HG03159 (cell line): ENCODE data around the gene VSX2.
A peak's percentile ranks its signal among the peaks of the same experiment; 100 is the strongest.

Experiments
- ATAC-seq: cut with Tn5 transposase; IDR thresholded peaks from one replicate; pipeline ENCODE4 v1.9.1; 2021; ENCODE audit warnings: mild to moderate bottlenecking, moderate library complexity; ENCODE audit not compliant: unreplicated experiment

The VSX2 gene

DNA sequence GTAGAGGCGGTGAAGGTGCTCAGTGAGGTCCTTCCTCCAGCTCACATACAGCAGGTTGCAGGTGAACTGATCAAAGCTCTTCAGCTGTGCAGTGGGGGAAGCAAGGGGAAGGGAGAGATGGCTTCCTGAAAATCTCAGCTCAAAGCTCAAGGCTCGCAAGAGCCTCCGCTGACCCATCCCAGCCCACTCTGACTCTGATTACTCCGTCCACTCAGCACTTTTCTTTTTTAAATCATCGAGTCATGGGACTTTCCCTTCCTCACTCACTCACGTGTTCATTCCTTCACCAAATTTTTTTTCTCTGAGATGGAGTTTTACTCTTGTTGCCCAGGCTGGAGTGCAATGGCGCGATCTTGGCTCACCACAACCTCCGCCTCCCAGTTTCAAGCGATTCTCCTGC is 58.7 kb downstream of the VSX2 start:
- ATAC-seq = no peak

DNA sequence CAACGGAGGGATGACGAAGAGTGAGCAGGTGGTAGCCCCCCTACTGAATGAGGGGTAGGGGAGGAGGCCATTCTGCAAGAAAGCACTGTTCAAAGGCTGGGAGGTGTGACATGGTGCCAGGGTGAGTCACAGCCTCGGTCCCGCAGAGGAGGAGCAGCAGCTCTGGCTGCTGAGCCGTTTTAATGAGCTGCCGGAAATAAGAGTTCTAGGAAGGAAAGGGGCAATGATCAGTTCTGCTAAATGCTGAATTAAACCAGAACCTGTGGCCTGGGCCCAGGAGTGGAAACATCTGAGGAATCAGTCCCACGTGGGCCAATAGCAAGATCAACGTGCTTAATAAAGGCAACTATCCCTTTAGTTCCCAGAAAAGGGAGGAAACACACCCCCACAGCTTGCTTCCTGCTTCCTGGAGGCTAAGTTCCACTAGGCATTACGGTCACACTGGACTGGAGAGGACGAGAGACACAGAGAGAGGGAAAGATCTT is 59.9 kb downstream of the VSX2 start:
- ATAC-seq = no peak

DNA sequence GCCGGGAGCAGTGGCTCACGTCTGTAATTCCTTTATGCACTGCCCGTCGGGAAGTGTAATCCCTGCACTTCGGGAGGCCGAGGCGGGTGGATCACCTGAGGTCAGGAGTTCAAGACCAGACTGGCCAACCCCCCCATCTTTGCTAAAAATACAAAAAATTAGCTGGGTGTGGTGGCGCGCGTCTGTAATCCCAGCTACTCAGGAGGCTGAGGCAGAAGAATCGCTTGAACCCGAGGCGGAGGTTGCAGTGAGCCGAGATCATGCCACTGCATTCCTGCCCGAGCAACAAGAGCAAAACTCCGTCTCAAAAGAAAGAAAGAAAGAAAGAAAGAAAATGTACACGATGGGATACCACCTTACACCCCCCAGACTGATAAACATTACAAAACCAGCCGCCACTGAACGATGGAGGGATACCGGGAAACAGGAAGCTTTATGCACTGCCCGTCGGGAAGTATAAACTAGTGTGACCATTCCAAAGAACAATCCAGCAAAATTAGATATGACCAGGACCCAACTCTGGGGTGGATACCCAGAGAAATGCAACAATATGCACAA is 62.4 kb downstream of the VSX2 start:
- no peak for ATAC-seq

DNA sequence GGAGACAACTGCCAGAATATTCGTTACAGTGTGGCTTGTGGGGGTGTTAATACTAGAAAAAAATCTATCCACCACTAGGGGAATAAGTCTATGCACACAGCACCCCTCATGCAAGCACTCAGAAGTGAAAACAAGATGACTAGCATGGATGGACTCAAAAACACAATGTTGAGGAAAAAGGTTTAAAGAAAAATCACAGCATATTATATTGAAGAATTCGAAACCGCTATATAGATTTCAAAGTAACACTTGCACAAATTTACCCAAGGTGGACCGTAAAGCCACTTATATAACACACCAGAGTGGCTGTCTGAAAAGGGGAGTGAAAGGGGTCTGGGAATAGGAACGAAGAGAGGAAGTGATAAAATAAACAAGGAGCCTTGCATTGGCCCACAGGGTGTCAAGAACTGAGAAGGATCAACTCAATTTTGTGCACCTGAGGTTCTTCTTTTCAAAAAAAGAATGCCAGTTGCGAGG is 62.9 kb downstream of the VSX2 start:
- peak; percentile 70 for ATAC-seq

DNA sequence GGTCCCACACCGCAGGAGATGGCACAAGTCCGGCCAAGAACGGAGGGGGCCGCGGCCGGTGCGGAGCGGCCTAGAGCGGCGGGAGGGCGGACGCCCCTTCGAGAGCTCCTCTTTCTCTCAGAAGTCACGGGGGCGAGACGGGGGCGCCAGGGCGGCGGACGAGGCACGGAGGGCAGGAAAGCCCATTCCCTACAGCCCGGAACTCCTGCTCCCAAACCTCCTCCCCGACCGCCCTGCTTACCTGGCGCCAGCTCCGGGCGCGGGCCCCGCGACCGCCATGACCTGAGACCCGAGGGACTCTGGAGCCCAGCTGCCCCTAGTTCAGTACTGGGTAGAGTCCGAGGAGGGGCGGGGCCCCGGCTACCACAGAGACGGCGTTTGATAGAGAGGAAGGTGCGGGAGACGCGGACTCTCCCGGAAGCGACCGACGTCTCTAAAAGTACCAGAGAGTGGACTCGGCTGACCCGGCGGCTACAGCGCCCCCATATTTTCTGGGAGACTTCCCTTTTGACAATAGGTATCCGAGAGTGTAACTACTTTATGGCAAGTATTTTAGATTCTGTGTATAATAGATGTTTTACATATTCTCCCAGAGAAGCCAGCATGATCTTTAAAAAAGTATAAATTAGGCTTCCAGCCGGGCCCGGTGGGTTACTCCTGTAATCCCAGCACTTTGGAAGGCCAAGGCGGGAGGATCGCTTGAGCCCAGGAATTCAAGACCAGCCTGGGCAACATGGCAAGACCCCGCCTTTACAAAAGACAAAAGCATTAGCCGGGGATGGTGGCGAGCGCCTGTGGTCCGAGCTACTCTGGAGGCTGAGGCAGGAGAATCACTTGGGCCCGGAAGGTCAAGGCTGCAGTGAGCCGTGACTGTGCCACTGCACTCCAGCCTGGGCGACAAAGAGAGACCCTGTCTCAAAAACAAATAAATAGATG is 63.7 kb downstream of the VSX2 start, which contains the start of gene ABCD4:
Gene ABCD4, minus strand, starts transcription at position 301 of the 936 bp plus-strand sequence. Its CDS starts 22 bp downstream, at position 279.
- peak; percentile 94 for ATAC-seq

DNA sequence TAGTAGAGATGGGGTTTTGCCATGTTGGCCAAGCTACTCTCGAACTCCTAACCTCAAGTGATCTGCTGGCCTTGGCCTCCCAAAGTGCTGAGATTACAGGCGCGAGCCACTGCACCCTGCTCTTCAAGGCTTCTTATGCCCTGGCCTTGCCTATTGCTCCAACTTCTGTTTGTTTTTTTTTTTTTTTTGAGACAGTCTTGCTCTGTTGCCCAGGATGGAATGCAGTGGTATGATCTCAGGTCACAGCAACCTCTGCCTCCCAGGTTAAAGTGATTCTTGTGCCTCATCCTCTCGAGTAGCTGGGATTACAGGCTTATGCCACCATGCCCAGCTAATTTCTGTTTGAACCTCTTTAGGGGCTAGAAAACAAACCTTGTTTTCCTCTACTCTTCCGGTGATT is 69.4 kb downstream of the VSX2 start:
- ATAC-seq = no peak

DNA sequence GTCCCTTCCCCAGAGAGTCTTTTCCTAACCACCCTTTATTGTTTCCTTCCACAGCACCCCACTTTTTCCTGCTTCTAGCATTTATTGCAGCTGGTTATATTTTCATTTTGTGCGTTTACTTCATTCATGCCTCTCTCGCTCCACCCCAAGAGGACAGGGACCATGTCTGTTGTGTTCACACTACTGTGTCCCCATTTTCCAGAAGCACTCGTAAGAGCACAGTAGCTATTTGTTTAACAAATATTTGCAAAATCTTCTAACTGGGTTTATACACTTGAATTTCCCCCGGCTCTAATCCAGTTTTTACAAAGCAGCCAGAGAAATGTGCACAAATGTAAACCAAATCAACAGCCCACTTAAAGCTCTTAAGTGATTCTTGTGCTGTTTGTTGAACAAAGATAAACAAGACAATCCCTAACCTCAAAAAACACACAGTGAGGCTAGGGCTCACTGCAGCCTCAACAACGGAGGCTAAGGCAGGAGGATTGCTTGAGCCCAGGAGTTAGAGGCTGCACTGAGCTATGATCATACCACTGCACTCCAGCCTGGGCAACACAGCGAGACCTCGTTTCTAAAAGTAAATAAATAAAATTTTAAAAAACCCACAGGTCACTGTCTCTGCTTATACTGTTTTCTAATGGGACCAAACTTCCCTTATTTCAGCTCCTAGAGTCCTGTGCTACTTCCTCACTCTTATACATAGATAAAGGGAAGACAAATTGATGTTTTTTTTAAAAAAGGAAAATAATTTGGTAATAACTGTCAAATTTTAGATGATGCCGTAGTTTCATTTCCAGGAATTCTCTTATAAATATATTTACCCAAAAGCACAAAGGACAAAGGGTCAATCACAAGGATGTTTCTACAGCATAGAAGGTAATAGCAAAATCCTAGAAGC is 70.1 kb downstream of the VSX2 start:
- no peak for ATAC-seq

DNA sequence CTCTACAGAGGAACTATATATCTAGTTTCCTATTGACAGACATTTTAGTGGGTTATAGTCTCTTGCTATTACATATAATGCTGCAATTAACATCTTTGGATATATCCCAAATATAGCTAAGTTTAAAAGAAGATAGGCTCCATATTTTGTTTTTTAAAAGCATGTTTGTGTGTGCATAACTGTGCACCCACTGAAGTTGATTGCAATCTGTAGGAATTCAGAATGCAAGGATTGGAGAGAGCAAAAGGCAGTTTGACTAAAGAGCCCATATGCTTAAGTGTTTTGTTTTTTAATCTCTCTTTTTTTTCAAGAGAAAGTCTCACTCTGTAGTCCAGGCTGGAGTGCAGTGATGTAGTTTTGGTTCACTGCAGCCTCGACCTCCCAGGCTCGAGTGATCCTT is 72.9 kb downstream of the VSX2 start:
- no peak for ATAC-seq
